ENCODE measurements around the gene GLDC. TPM values are rescaled to one million over a fixed set of nuclear protein-coding genes. Genes with fewer than 3 reads are reported as not detected.

GLDC gene
- total and polyA plus RNA-seq, 2 donors (not counting 1 experiment from before 2014, with no cell fraction given) = 0.71 to 0.86 TPM

- Mint-ChIP-seq H3K9me3 (ENCODE audit: insufficient read depth) (no peaks in the 10 kb centered on the region), H3K4me3 (no peak overlapping the region), H3K27ac (no peak overlapping the region), H3K27me3 (no peaks in the 10 kb centered on the region), H3K4me1 (no peaks in the 10 kb centered on the region)
- Histone ChIP-seq H2AFZ (ENCODE audit: insufficient read depth, low read depth, low read length, poor library complexity, severe bottlenecking) (no peak overlapping the region), H3K79me2 (ENCODE audit: control insufficient read depth, insufficient read depth, low read length) (no peaks in the 10 kb centered on the region), H3K9me3 (ENCODE audit: control extremely low read depth in 1 of 3, control insufficient read depth in 2 of 3, insufficient read depth in 1 of 3, low read length in 2 of 3) (no peaks in the 10 kb centered on the region), H3K4me1 (ENCODE audit: control insufficient read depth in 2 of 2, insufficient read depth in 2 of 2, low read length in 2 of 2) (no peaks in the 10 kb centered on the region), H4K20me1 (ENCODE audit: control insufficient read depth, insufficient read depth, low read length, poor library complexity, severe bottlenecking) (no peaks in the 10 kb centered on the region), H3K4me3 (ENCODE audit: control extremely low read depth in 1 of 5, extremely low read depth in 1 of 5, insufficient read depth in 1 of 5, low read depth in 2 of 5, low read length in 4 of 5) (no peak overlapping the region), H3K27ac (ENCODE audit: low read length in 2 of 2) (no peak overlapping the region), H3K27me3 (replicated peaks in 1 of 4; ENCODE audit: control extremely low read depth in 1 of 4, control insufficient read depth in 3 of 4, insufficient read depth in 4 of 4, low read length in 3 of 4) (no peaks in the 10 kb centered on the region), H3K4me2 (replicated peaks; ENCODE audit: low read depth, low read length, poor library complexity, severe bottlenecking) (no peak overlapping the region), H3K36me3 (replicated peaks in 1 of 2; ENCODE audit: control extremely low read depth in 1 of 2, control insufficient read depth in 1 of 2, extremely low read depth in 1 of 2, insufficient read depth in 2 of 2, low read length in 1 of 2) (no peaks in the 10 kb centered on the region), H3K9ac (ENCODE audit: low read length) (no peak overlapping the region)
- ChIA-PET CTCF (no interaction called here), POLR2A (no interaction called here)
- intact Hi-C loops (cut with micrococcal nuclease) = no loop called here
- no peak for TF ChIP-seq EZH2 (IDR thresholded peaks at IDR 0.05; ENCODE audit: borderline replicate concordance, insufficient read depth, low read depth, low read length, poor library complexity, severe bottlenecking)
- TF ChIP-seq, protein P1, sequence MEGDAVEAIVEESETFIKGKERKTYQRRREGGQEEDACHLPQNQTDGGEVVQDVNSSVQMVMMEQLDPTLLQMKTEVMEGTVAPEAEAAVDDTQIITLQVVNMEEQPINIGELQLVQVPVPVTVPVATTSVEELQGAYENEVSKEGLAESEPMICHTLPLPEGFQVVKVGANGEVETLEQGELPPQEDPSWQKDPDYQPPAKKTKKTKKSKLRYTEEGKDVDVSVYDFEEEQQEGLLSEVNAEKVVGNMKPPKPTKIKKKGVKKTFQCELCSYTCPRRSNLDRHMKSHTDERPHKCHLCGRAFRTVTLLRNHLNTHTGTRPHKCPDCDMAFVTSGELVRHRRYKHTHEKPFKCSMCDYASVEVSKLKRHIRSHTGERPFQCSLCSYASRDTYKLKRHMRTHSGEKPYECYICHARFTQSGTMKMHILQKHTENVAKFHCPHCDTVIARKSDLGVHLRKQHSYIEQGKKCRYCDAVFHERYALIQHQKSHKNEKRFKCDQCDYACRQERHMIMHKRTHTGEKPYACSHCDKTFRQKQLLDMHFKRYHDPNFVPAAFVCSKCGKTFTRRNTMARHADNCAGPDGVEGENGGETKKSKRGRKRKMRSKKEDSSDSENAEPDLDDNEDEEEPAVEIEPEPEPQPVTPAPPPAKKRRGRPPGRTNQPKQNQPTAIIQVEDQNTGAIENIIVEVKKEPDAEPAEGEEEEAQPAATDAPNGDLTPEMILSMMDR (IDR thresholded peaks at IDR 0.05) = no peak
- ATAC-seq (ENCODE audit: low read depth) = no peak
- DNase-seq = no peak
- 100% methylated on average over 1 of the region's 3 CpGs for WGBS (ENCODE audit: insufficient coverage)
Observed at GRCh38 chr9:6538666-6539071, 106.9 kb downstream of the GLDC start.

- Histone ChIP-seq H3K9me3 (ENCODE audit: control extremely low read depth in 1 of 3, control insufficient read depth in 2 of 3, insufficient read depth in 1 of 3, low read length in 2 of 3) (no peaks in the 10 kb centered on the region), H3K9ac (ENCODE audit: low read length) (no peak overlapping the region), H3K36me3 (replicated peaks in 1 of 2; ENCODE audit: control extremely low read depth in 1 of 2, control insufficient read depth in 1 of 2, extremely low read depth in 1 of 2, insufficient read depth in 2 of 2, low read length in 1 of 2) (no peaks in the 10 kb centered on the region), H4K20me1 (ENCODE audit: control insufficient read depth, insufficient read depth, low read length, poor library complexity, severe bottlenecking) (no peaks in the 10 kb centered on the region), H3K4me3 (ENCODE audit: control extremely low read depth in 1 of 5, extremely low read depth in 1 of 5, insufficient read depth in 1 of 5, low read depth in 2 of 5, low read length in 4 of 5) (no peak overlapping the region), H3K4me2 (replicated peaks; ENCODE audit: low read depth, low read length, poor library complexity, severe bottlenecking) (no peak overlapping the region), H3K4me1 (ENCODE audit: control insufficient read depth in 2 of 2, insufficient read depth in 2 of 2, low read length in 2 of 2) (no peaks in the 10 kb centered on the region), H3K79me2 (ENCODE audit: control insufficient read depth, insufficient read depth, low read length) (no peaks in the 10 kb centered on the region), H3K27ac (ENCODE audit: low read length in 2 of 2) (no peak overlapping the region), H2AFZ (ENCODE audit: insufficient read depth, low read depth, low read length, poor library complexity, severe bottlenecking) (no peak overlapping the region), H3K27me3 (replicated peaks in 1 of 4; ENCODE audit: control extremely low read depth in 1 of 4, control insufficient read depth in 3 of 4, insufficient read depth in 4 of 4, low read length in 3 of 4) (no peaks in the 10 kb centered on the region)
- ChIA-PET CTCF (no interaction called here), POLR2A (no interaction called here)
- Mint-ChIP-seq H3K4me1 (no peaks in the 10 kb centered on the region), H3K4me3 (no peak overlapping the region), H3K27ac (no peak overlapping the region), H3K9me3 (ENCODE audit: insufficient read depth) (no peaks in the 10 kb centered on the region), H3K27me3 (no peaks in the 10 kb centered on the region)
- DNase-seq (no peak), ATAC-seq (ENCODE audit: low read depth) (no peak)
- 96% methylated on average over 2 of the region's 3 CpGs for WGBS (ENCODE audit: insufficient coverage)
- intact Hi-C loops (cut with micrococcal nuclease) = no loop called here
- TF ChIP-seq, protein P1 (IDR thresholded peaks at IDR 0.05) = no peak
- TF ChIP-seq EZH2 (IDR thresholded peaks at IDR 0.05; ENCODE audit: borderline replicate concordance, insufficient read depth, low read depth, low read length, poor library complexity, severe bottlenecking) = no peak
Observed at GRCh38 chr9:6535594-6535993, 109.9 kb downstream of the GLDC start.

Data from B cell (primary cell).